Activated T-cell treated with anti-CD3 and anti-CD28 coated beads, Interleukin-2, amount 50 U/mL, for 4 hours (primary cell): ENCODE data around the gene SMIM27. TPM values are rescaled to one million over a fixed set of nuclear protein-coding genes. Genes with fewer than 3 reads are reported as not detected.
A peak's percentile ranks its signal among the peaks of the same experiment; 100 is the strongest.
"Not testable (repeated sequence)": the region's sequence is repeated elsewhere in the genome, so short reads cannot be mapped to it uniquely, and the experiment has no call there.

Experiments
- ATAC-seq, 2 donors: fragments of 200-7000 bp; cut with Tn5 transposase; one replicate each; pipeline ENCODE4 v1.10.0; 2021
- DNase-seq: peaks from one replicate; pipeline ENCODE4 v3.0.0-alpha.2; 2020
- H3K27me3 Mint-ChIP-seq: one replicate; pipeline ENCODE4 v1.8.0; 2021; ENCODE audit warnings: low read depth, mixed read lengths
- H3K36me3 Mint-ChIP-seq: one replicate; pipeline ENCODE4 v1.8.0; 2022; ENCODE audit warnings: mixed read lengths; ENCODE audit not compliant: insufficient read depth
- H3K4me1 Mint-ChIP-seq: one replicate; pipeline ENCODE4 v1.8.0; 2021; ENCODE audit warnings: low read depth, mixed read lengths
- H3K4me3 Mint-ChIP-seq: one replicate; pipeline ENCODE4 v1.8.0; 2021; ENCODE audit warnings: mild to moderate bottlenecking, moderate library complexity, mixed read lengths
- H3K9me3 Mint-ChIP-seq: one replicate; pipeline ENCODE4 v1.8.0; 2021; ENCODE audit warnings: mixed read lengths
- total RNA-seq, 3 donors: library from RNA; stranded (reverse); gene quantifications; one replicate each; pipeline ENCODE4 v1.2.1, GENCODE V29; 2021

The SMIM27 gene, protein sequence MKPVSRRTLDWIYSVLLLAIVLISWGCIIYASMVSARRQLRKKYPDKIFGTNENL
- total RNA-seq = 1 to 10 TPM; 8.0 to 9.7 (median 9.3) TPM

DNA sequence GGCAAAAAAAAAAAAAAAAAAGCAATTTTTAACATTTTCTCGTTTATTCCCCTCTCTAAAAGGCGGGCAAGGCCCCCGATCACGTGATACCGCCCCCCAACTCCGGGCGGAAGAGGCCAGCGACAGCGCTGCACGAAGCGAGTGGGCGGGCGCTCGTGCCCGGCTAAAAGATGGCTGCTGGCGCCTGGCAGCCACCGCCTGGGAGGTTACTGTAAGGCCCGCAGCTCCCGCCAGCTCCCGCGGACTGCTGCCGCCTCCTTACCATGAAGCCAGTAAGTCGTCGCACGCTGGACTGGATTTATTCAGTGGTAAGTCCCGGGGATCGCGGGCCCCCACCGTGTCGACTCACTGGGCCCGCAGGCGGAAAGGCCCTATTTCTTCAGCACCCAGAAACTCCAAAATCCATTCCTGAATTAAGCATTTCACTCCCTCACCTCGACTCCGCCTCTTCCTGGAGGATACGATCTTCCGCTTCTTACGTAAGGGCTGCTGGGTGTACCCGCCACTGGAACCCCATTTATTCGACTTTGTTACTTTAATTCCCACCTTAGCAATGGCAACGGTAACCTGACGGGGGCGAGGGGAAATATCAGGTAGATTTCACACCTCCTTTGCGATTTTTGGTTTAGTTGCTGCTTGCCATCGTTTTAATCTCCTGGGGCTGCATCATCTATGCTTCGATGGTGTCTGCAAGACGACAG lies at the start of gene SMIM27, which contains the start of gene TOPORS:
TSS of gene SMIM27 (plus strand) at position 156 of the 701 bp plus-strand sequence. CDS start at position 264, 108 bp downstream.
TSS of gene TOPORS (minus strand) at position 415 of the 701 bp plus-strand sequence. CDS start at position 265, 150 bp downstream.
- ATAC-seq (peak; percentile 64 to 69), DNase-seq (peak; percentile 91)
- Mint-ChIP-seq H3K4me1 (peaks cover 40% of the 10 kb centered on the region), H3K4me3 (peak within 1 kb of the TSS; percentile 99), H3K36me3 (peaks cover 4% of the 10 kb centered on the region), H3K9me3 (no peaks in the 10 kb centered on the region), H3K27me3 (no peaks in the 10 kb centered on the region)

DNA sequence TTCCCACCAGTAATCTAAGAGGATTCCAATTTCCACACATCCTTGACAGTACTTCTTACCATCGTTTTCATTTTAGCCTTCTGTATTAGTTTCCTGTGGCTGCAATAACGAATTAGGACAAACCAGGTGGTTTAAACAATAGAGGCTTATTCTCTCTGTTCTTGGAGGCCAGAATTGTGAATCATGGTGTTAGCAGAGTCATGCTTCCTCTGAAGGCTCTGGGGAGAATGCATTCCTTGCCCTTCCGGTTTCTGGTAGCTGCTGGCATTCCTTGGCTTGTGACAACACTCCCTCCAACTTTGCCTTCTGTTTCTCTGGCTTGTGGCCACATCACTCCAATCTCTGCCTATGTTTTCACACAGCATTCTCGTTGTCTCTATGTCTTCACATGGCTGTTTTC lies 49.7 kb upstream of the SMIM27 start:
- ATAC-seq (no peak), DNase-seq (no peak)
- no peak overlapping the region for H3K4me3 Mint-ChIP-seq
- H3K27me3 Mint-ChIP-seq = no peaks in the 10 kb centered on the region
- H3K36me3 Mint-ChIP-seq = peaks cover 30% of the 10 kb centered on the region
- no peaks in the 10 kb centered on the region for H3K9me3 Mint-ChIP-seq
- peaks cover 12% of the 10 kb centered on the region for H3K4me1 Mint-ChIP-seq

DNA sequence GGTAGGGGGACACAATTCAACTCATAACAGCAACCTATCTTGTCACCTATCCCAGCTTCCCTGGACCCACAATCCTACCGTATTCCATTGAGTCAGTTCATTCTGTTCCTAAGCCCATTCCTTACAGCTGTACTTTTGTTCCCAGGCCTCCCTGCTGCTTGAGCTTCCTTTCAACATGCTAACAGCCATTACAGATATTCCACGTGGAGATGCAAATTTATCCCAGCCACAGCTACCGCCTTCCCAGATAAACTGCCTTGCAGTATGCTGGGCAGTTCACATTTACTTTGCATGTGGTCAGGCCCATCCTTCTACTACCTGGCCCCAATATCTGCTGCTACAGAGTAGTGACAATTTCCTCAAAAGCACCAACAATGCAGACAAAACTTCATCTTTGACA lies 49.1 kb upstream of the SMIM27 start:
- no peaks in the 10 kb centered on the region for H3K9me3 Mint-ChIP-seq
- ATAC-seq = no peak
- no peaks in the 10 kb centered on the region for H3K27me3 Mint-ChIP-seq
- no peak for DNase-seq
- peaks cover 15% of the 10 kb centered on the region for H3K4me1 Mint-ChIP-seq
- no peak overlapping the region for H3K4me3 Mint-ChIP-seq
- peaks cover 28% of the 10 kb centered on the region for H3K36me3 Mint-ChIP-seq

DNA sequence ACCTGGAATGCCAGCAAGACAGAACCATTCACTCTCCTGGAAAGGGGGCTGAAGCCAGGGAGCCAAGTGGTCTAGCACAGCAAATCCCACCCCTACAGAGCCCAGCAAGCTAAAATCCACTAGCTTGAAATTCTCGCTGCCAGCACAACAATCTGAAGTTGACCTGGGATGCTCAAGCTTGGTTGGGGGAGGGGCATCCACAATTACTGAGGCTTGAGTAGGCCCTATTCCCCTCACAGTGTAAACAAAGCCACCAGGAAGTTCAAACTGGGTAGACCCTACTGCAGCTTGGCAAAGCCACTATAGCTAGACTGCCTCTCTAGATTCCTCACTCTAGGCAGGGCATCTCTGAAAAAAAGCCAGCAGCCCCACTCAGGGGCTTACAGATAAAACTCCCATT lies 43.4 kb upstream of the SMIM27 start:
- peaks cover 53% of the 10 kb centered on the region for H3K4me1 Mint-ChIP-seq

DNA sequence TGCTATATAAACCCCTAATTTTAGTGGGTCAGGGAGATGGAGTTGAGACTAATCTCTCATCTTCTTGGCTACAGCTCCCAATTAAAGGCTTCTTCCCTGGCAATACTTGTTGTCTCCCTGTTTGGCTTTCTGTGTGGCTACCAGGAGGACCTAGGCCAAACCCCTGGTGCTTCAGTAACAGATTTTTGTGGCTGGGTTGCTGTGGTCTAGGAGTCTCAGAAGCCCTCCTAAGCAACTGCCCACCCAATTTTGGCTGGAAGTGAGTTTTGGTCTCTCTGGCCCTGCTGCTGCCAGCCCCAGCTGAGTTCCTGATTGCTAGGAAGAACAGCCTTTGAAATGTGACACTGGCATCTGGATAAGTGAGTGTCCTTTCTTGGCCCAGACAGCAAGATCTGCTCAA lies 35.9 kb upstream of the SMIM27 start:
- Mint-ChIP-seq H3K4me1 (peaks cover 50% of the 10 kb centered on the region), H3K27me3 (no peaks in the 10 kb centered on the region), H3K36me3 (peaks cover 21% of the 10 kb centered on the region), H3K9me3 (peaks cover 5% of the 10 kb centered on the region), H3K4me3 (no peak overlapping the region)
- ATAC-seq (no peak), DNase-seq (no peak)

More for the DNA sequence above, 43.4 kb upstream of the SMIM27 start:
- no peak for DNase-seq
- Mint-ChIP-seq H3K4me3 (no peak overlapping the region), H3K36me3 (peaks cover 8% of the 10 kb centered on the region), H3K9me3 (peaks cover 5% of the 10 kb centered on the region), H3K27me3 (no peaks in the 10 kb centered on the region)
- no peak for ATAC-seq

- Mint-ChIP-seq H3K9me3 (peaks cover 4% of the 10 kb centered on the region), H3K36me3 (peaks cover 32% of the 10 kb centered on the region), H3K4me3 (no peak overlapping the region), H3K27me3 (no peaks in the 10 kb centered on the region), H3K4me1 (peaks cover 47% of the 10 kb centered on the region)
- ATAC-seq = no peak
- DNase-seq = no peak
These were observed 33.9 kb upstream of the SMIM27 start for GRCh38 chr9:32518276-32518675.

- Mint-ChIP-seq H3K4me3 (peak overlapping the region; percentile 85), H3K4me1 (peaks cover 57% of the 10 kb centered on the region), H3K36me3 (peaks cover 19% of the 10 kb centered on the region), H3K9me3 (no peaks in the 10 kb centered on the region), H3K27me3 (no peaks in the 10 kb centered on the region)
- ATAC-seq = no peak
- DNase-seq = no peak
These were observed 28.2 kb upstream of the SMIM27 start for GRCh38 chr9:32523910-32524309.

GRCh38 chr9:32524558-32524891 lies 27.6 kb upstream of the SMIM27 start:
- H3K4me1 Mint-ChIP-seq = peaks cover 57% of the 10 kb centered on the region
- H3K36me3 Mint-ChIP-seq = peaks cover 19% of the 10 kb centered on the region
- ATAC-seq, H3K27me3 Mint-ChIP-seq, DNase-seq, H3K9me3 Mint-ChIP-seq: not testable (repeated sequence)
- H3K4me3 Mint-ChIP-seq = peak overlapping the region; percentile 85

GRCh38 chr9:32524892-32525708 lies 27.0 kb upstream of the SMIM27 start:
- Mint-ChIP-seq H3K4me3 (peak overlapping the region; percentile 85), H3K4me1 (peaks cover 55% of the 10 kb centered on the region), H3K27me3 (no peaks in the 10 kb centered on the region), H3K9me3 (no peaks in the 10 kb centered on the region), H3K36me3 (peaks cover 19% of the 10 kb centered on the region)
- ATAC-seq (peak; percentile 46 to 48), DNase-seq (peak; percentile 8)

- DNase-seq (no peak), ATAC-seq (peak in 1 of 2 donors; percentile 22)
- no peaks in the 10 kb centered on the region for H3K9me3 Mint-ChIP-seq
- no peaks in the 10 kb centered on the region for H3K27me3 Mint-ChIP-seq
- peaks cover 52% of the 10 kb centered on the region for H3K4me1 Mint-ChIP-seq
- peaks cover 17% of the 10 kb centered on the region for H3K36me3 Mint-ChIP-seq
- peak overlapping the region; percentile 85 for H3K4me3 Mint-ChIP-seq
These were observed 26.5 kb upstream of the SMIM27 start for GRCh38 chr9:32525709-32526030.

GRCh38 chr9:32526041-32526706 lies 26.0 kb upstream of the SMIM27 start, which contains the start of gene RIGI:
Gene RIGI (minus strand): TSS chr9:32526196. CDS start chr9:32526166, 30 bp downstream.
- Mint-ChIP-seq H3K27me3 (no peaks in the 10 kb centered on the region), H3K9me3 (no peaks in the 10 kb centered on the region), H3K4me3 (peak within 1 kb of the TSS; percentile 85), H3K36me3 (peaks cover 17% of the 10 kb centered on the region), H3K4me1 (peaks cover 51% of the 10 kb centered on the region)
- DNase-seq = peak; percentile 77
- peak; percentile 65 to 78 for ATAC-seq

DNA sequence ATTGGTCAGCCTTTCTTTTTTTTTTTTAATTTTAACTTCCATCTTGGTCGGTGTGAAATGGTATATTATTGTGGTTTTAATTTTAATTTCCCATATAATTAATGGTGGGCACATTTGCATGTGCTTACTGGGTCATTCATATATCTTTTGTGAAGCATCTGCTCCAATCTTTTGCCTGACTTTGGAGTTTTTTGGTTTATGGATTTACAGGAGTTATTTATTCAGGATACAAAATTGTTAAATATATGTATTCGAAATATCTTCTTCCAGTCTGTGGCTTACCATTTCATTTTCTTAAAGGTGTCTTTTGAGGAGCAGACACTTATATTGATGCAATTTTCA lies 25.4 kb upstream of the SMIM27 start:
- Mint-ChIP-seq H3K36me3 (peaks cover 16% of the 10 kb centered on the region), H3K9me3 (no peaks in the 10 kb centered on the region), H3K27me3 (no peaks in the 10 kb centered on the region), H3K4me1 (peaks cover 46% of the 10 kb centered on the region), H3K4me3 (peak overlapping the region; percentile 85)
- DNase-seq (no peak), ATAC-seq (no peak)

- H3K36me3 Mint-ChIP-seq = peaks cover 5% of the 10 kb centered on the region
- H3K9me3 Mint-ChIP-seq = no peaks in the 10 kb centered on the region
These were observed 18.8 kb upstream of the SMIM27 start for GRCh38 chr9:32533336-32533735.

GRCh38 chr9:32533816-32534215 lies 18.3 kb upstream of the SMIM27 start:
- peaks cover 5% of the 10 kb centered on the region for H3K36me3 Mint-ChIP-seq
- H3K27me3 Mint-ChIP-seq = no peaks in the 10 kb centered on the region
- ATAC-seq (no peak), DNase-seq (no peak)
- H3K4me3 Mint-ChIP-seq = no peak overlapping the region
- no peaks in the 10 kb centered on the region for H3K4me1 Mint-ChIP-seq
- H3K9me3 Mint-ChIP-seq = no peaks in the 10 kb centered on the region

More at GRCh38 chr9:32533336-32533735, 18.8 kb upstream of the SMIM27 start:
- no peak for ATAC-seq
- no peaks in the 10 kb centered on the region for H3K4me1 Mint-ChIP-seq
- no peak for DNase-seq
- no peak overlapping the region for H3K4me3 Mint-ChIP-seq
- no peaks in the 10 kb centered on the region for H3K27me3 Mint-ChIP-seq
